ENCODE data around the gene KRT77.
A peak's percentile ranks its signal among the peaks of the same experiment; 100 is the strongest.

Gene KRT77

GRCh38 chr12:52692254-52692653, 11.1 kb downstream of the KRT77 start:
- peak; percentile 62 for DNase-seq (ENCODE audit: low read depth, low spot score)

- DNase-seq (ENCODE audit: low read depth, low spot score) = no peak
Observed at GRCh38 chr12:52691841-52692150, 11.5 kb downstream of the KRT77 start.

GRCh38 chr12:52691076-52691840, 12.1 kb downstream of the KRT77 start:
- DNase-seq (ENCODE audit: low read depth, low spot score) = no peak

GRCh38 chr12:52690351-52691075, 12.8 kb downstream of the KRT77 start:
- no peak for DNase-seq (ENCODE audit: low read depth, low spot score)

- DNase-seq (ENCODE audit: low read depth, low spot score) = no peak
Observed at GRCh38 chr12:52689936-52690335, 13.4 kb downstream of the KRT77 start.

- no peak for DNase-seq (ENCODE audit: low read depth, low spot score)
Observed at GRCh38 chr12:52689239-52689638, 14.1 kb downstream of the KRT77 start.

GRCh38 chr12:52688481-52688880, 14.8 kb downstream of the KRT77 start:
- no peak for DNase-seq (ENCODE audit: low read depth, low spot score)

GRCh38 chr12:52687497-52688385, 15.6 kb downstream of the KRT77 start:
- no peak for DNase-seq (ENCODE audit: low read depth, low spot score)

- DNase-seq (ENCODE audit: low read depth, low spot score) = no peak
Observed at GRCh38 chr12:52686756-52687487, 16.4 kb downstream of the KRT77 start.

GRCh38 chr12:52686063-52686462, 17.3 kb downstream of the KRT77 start:
- no peak for DNase-seq (ENCODE audit: low read depth, low spot score)

- DNase-seq (ENCODE audit: low read depth, low spot score) = no peak
Observed at GRCh38 chr12:52685406-52685890, 17.9 kb downstream of the KRT77 start.

- DNase-seq (ENCODE audit: low read depth, low spot score) = no peak
Observed at GRCh38 chr12:52684431-52684830, 18.9 kb downstream of the KRT77 start.

- no peak for DNase-seq (ENCODE audit: low read depth, low spot score)
Observed at GRCh38 chr12:52683575-52684300, 19.6 kb downstream of the KRT77 start.

GRCh38 chr12:52682938-52683574, 20.3 kb downstream of the KRT77 start:
- no peak for DNase-seq (ENCODE audit: low read depth, low spot score)

GRCh38 chr12:52682381-52682660, 21.0 kb downstream of the KRT77 start:
- DNase-seq (ENCODE audit: low read depth, low spot score) = no peak

- DNase-seq (ENCODE audit: low read depth, low spot score) = no peak
Observed at GRCh38 chr12:52681526-52682380, 21.6 kb downstream of the KRT77 start.

- no peak for DNase-seq (ENCODE audit: low read depth, low spot score)
Observed at GRCh38 chr12:52680363-52680762, 23.0 kb downstream of the KRT77 start, which contains the start of gene KRT1. Gene KRT1 (minus strand): TSS chr12:52680407. CDS start chr12:52680348, 59 bp downstream.

- DNase-seq (ENCODE audit: low read depth, low spot score) = no peak
Observed at GRCh38 chr12:52679875-52680274, 23.4 kb downstream of the KRT77 start.

GRCh38 chr12:52677671-52678070, 25.7 kb downstream of the KRT77 start:
- DNase-seq (ENCODE audit: low read depth, low spot score) = no peak
